Common myeloid progenitor, CD34-positive (primary cell): ENCODE results near the gene SLC47A2.

Experiments
- CTCF ChIA-PET: fragments of 350-600 bp; sonication (Branson Sonifier 250); formaldehyde crosslinking; loops from one replicate; lab custom pipeline; 2021; ENCODE audit warnings: antibody characterized with exemption; lab: Charles Lee
- POLR2A ChIA-PET: fragments of 350-600 bp; sonication (Branson Sonifier 250); formaldehyde crosslinking; loops from one replicate; lab custom pipeline; 2021; ENCODE audit warnings: antibody characterized with exemption; lab: Charles Lee
- DNase-seq, 3 donors: peaks; one replicate each; pipeline versions ENCODE4 v3.0.0 to v3.0.0-alpha.2; 2013
- H3K27ac ChIP-seq, 2 experiments: 1 replicate in 1 of 2; 2 replicates in 1 of 2; pipeline ENCODE4 v1.7.0; 2013; ENCODE audit warnings: inconsistent platforms in 2 of 2, low read length in 2 of 2, mild to moderate bottlenecking in 2 of 2, low read depth in 1 of 2, moderate library complexity in 1 of 2; ENCODE audit not compliant: severe bottlenecking in 2 of 2, insufficient read depth in 1 of 2, poor library complexity in 1 of 2
- H3K27me3 ChIP-seq, 5 experiments: replicated peaks in 2 of 5; 1 replicate in 3 of 5; 2 replicates in 2 of 5; pipeline versions ENCODE4 v1.6.1 to v1.7.0; 2013; ENCODE audit warnings: low read length in 4 of 5, mild to moderate bottlenecking in 2 of 5, moderate library complexity in 2 of 5, inconsistent platforms in 1 of 5; ENCODE audit not compliant: insufficient read depth in 5 of 5, control insufficient read depth in 4 of 5
- H3K36me3 ChIP-seq, 4 experiments: 1 replicate in 2 of 4; 2 replicates in 2 of 4; pipeline versions ENCODE4 v1.6.1 to v1.7.0; 2013; ENCODE audit warnings: low read length in 3 of 4, control low read depth in 1 of 4, mild to moderate bottlenecking in 1 of 4; ENCODE audit not compliant: control insufficient read depth in 4 of 4, insufficient read depth in 4 of 4
- H3K4me1 ChIP-seq, 4 experiments: 1 replicate in 3 of 4; 2 replicates in 1 of 4; pipeline versions ENCODE4 v1.6.1 to v1.7.1; 2013; ENCODE audit warnings: low read length in 3 of 4, mild to moderate bottlenecking in 3 of 4, control low read depth in 1 of 4, inconsistent platforms in 1 of 4, moderate library complexity in 1 of 4; ENCODE audit not compliant: control insufficient read depth in 4 of 4, insufficient read depth in 4 of 4; ENCODE audit errors: control extremely low read depth in 1 of 4
- H3K4me3 ChIP-seq, 7 experiments: 1 replicate in 4 of 7; 2 replicates in 3 of 7; pipeline versions ENCODE4 v1.5.1 to v1.7.0; 2013; ENCODE audit warnings: mild to moderate bottlenecking in 7 of 7, low read length in 6 of 7, moderate library complexity in 6 of 7, inconsistent platforms in 2 of 7, low read depth in 2 of 7, control low read depth in 1 of 7; ENCODE audit not compliant: insufficient read depth in 4 of 7, control insufficient read depth in 1 of 7; ENCODE audit errors: extremely low read depth in 1 of 7
- H3K9me3 ChIP-seq, 5 experiments: 1 replicate in 4 of 5; 2 replicates in 1 of 5; pipeline versions ENCODE4 v1.6.1 to v1.7.1; 2013; ENCODE audit warnings: low read length in 4 of 5, mild to moderate bottlenecking in 2 of 5, inconsistent platforms in 1 of 5, low read depth in 1 of 5, moderate library complexity in 1 of 5; ENCODE audit not compliant: control insufficient read depth in 4 of 5, insufficient read depth in 2 of 5; ENCODE audit errors: control extremely low read depth in 1 of 5
- WGBS: methylation state at CpG from one replicate; pipeline ENCODE4 v1.1.5; 2013; ENCODE audit not compliant: insufficient coverage; 5-methylcytosine and 5-hydroxymethylcytosine counted together

Gene SLC47A2

DNA sequence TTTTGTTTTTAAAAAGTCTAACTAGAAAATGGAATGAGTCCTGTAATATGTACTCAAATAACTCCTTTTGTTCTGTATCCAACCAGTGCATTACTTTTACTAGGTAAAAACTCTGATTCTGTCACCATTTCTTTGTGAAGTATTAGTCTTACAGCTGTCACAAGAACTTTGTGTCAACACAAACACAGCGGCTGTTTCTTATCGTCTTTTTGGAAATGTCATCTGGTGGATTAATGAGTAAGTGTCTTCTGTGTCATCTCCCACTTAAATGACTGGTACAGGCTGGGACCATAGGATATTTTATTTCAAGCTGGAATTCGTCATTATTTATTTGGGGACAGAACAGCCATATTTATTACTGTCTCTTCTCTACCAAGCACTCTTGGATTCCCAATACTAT lies 86.9 kb downstream of the SLC47A2 start:
- H3K36me3 ChIP-seq = no peaks in the 10 kb centered on the region
- POLR2A ChIA-PET = no interaction called here
- H3K9me3 ChIP-seq = no peaks in the 10 kb centered on the region
- H3K27me3 ChIP-seq = peaks cover 0 to 3% (median 0%) of the 10 kb centered on the region in 5 experiments
- DNase-seq = no peak
- 80% methylated on average over 1 of the region's 3 CpGs for WGBS
- no peak overlapping the region for H3K27ac ChIP-seq
- CTCF ChIA-PET = no interaction called here
- no peaks in the 10 kb centered on the region for H3K4me1 ChIP-seq
- no peak overlapping the region for H3K4me3 ChIP-seq
